Measurements from ENCODE around the gene GRIK4.

DNA sequence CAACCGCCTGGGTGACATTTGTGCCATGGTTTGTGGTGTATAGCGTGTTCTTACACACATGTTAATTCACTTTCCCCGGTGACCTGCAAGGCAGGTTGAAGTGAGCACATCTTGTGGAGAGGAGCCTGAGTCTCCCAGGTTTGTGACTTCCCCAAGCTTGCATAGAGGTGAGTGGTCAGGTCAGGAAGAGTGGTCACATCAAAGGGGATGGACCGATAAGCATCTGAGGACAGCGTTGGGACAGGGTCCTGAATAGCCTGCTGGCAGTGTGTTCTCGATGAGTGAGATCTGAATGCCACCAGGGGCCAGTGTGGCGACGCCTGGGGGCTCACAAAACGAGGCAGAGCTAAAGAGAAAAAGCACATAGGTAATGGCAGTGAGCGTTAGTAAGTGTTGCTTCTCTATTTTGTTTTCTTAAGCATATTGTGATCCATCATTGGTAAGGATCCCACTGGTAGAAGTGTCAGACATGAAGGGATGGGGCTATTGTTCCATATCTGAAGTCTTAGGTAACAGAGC is 154.6 kb downstream of the GRIK4 start:
- TF ChIP-seq, protein P1, sequence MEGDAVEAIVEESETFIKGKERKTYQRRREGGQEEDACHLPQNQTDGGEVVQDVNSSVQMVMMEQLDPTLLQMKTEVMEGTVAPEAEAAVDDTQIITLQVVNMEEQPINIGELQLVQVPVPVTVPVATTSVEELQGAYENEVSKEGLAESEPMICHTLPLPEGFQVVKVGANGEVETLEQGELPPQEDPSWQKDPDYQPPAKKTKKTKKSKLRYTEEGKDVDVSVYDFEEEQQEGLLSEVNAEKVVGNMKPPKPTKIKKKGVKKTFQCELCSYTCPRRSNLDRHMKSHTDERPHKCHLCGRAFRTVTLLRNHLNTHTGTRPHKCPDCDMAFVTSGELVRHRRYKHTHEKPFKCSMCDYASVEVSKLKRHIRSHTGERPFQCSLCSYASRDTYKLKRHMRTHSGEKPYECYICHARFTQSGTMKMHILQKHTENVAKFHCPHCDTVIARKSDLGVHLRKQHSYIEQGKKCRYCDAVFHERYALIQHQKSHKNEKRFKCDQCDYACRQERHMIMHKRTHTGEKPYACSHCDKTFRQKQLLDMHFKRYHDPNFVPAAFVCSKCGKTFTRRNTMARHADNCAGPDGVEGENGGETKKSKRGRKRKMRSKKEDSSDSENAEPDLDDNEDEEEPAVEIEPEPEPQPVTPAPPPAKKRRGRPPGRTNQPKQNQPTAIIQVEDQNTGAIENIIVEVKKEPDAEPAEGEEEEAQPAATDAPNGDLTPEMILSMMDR (IDR thresholded peaks at IDR 0.05), result peak; percentile 49
- TF ChIP-seq EZH2phosphoT487 (IDR thresholded peaks at IDR 0.05) (no peak), EZH2 (IDR thresholded peaks at IDR 0.05) (no peak)
